Thyroid gland (tissue), 4 donors: Measurements from ENCODE around the gene PLB1. TPM values are rescaled to one million over a fixed set of nuclear protein-coding genes. Genes with fewer than 3 reads are reported as not detected.

Experiments
- DNase-seq, 2 donors: peaks; one replicate each; pipeline ENCODE4 v3.0.0-alpha.2; 2019
- H3K27ac ChIP-seq, 3 donors: fragments of 200-600 bp; sonication (generic); 1 replicate in 2 of 3; 2 replicates in 1 of 3; pipeline ENCODE4 v1.5.1; 2016 to 2019; ENCODE audit warnings: mild to moderate bottlenecking in 1 of 3, moderate library complexity in 1 of 3
- H3K27me3 ChIP-seq: fragments of 200-600 bp; sonication (generic); one replicate; pipeline ENCODE4 v1.5.1; 2019
- H3K36me3 ChIP-seq, 2 donors: fragments of 200-600 bp; sonication (generic); one replicate each; pipeline ENCODE4 v1.5.1; 2016 to 2019
- H3K4me1 ChIP-seq, 2 donors: fragments of 200-600 bp; sonication (generic); one replicate each; pipeline ENCODE4 v1.5.1; 2017 to 2019
- H3K4me3 ChIP-seq, 3 donors: fragments of 200-600 bp; sonication (generic); replicated peaks in 1 of 3; 1 replicate in 2 of 3; 2 replicates in 1 of 3; pipeline ENCODE4 v1.5.1; 2016; ENCODE audit warnings: mild to moderate bottlenecking in 1 of 3
- H3K9me3 ChIP-seq: fragments of 200-600 bp; sonication (generic); one replicate; pipeline ENCODE4 v1.5.1; 2017
- CTCF ChIP-seq, 6 experiments: fragments of 200-600 bp in 3 of 6; fragments of 450-650 bp in 3 of 6; sonication (generic) in 3 of 6; IDR thresholded peaks; one replicate each; pipeline ENCODE4 v1.5.1; 2016 to 2019; ENCODE audit warnings: antibody characterized with exemption in 6 of 6, mild to moderate bottlenecking in 2 of 6, inconsistent platforms in 1 of 6, moderate library complexity in 1 of 6
- POLR2A ChIP-seq, 2 donors: fragments of 450-650 bp; IDR thresholded peaks; one replicate each; pipeline ENCODE4 v1.6.1; 2017; ENCODE audit warnings: antibody characterized with exemption in 2 of 2, mild to moderate bottlenecking in 2 of 2, moderate library complexity in 1 of 2
- WGBS, 2 donors: methylation state at CpG; one replicate each; pipeline ENCODE4 v1.1.5; 2017; 5-methylcytosine and 5-hydroxymethylcytosine counted together
- intact Hi-C: fragments of 100-400 bp; cut with DNase I; formaldehyde crosslinking; loops from one replicate; pipeline ENCODE4 v1.15.1; 2023
- total RNA-seq, 4 donors: library from RNA; depleted of rRNA; stranded (reverse); fragments of >200 nt; gene quantifications; one replicate each; pipeline ENCODE4 v1.2.3, GENCODE V29; 2016

PLB1 gene
- total RNA-seq, 4 donors from 2014 or later = 1.2 to 3.3 (median 1.8) TPM

- no peak overlapping the region for H3K27ac ChIP-seq
- intact Hi-C loops = no loop called here
- H3K4me1 ChIP-seq = peaks cover 0 to 4% of the 10 kb centered on the region in 2 donors
- DNase-seq = no peak
- no peak for TF ChIP-seq CTCF (IDR thresholded peaks at IDR 0.05)
- no peak for TF ChIP-seq POLR2A (IDR thresholded peaks at IDR 0.05)
- WGBS, 2 donors = 78 to 91% methylated on average over 4 of the region's 4 CpGs
- no peaks in the 10 kb centered on the region for H3K27me3 ChIP-seq
- no peaks in the 10 kb centered on the region for H3K9me3 ChIP-seq
- no peaks in the 10 kb centered on the region for H3K36me3 ChIP-seq
- H3K4me3 ChIP-seq = no peak overlapping the region
Observed at GRCh38 chr2:28565033-28565432, 69.2 kb downstream of the PLB1 start.

- DNase-seq = no peak
- no peak overlapping the region for H3K27ac ChIP-seq
- intact Hi-C loops = no loop called here
- H3K36me3 ChIP-seq = no peaks in the 10 kb centered on the region
- no peak overlapping the region for H3K4me3 ChIP-seq
- peaks cover 0 to 4% of the 10 kb centered on the region in 2 donors for H3K4me1 ChIP-seq
- no peaks in the 10 kb centered on the region for H3K27me3 ChIP-seq
- H3K9me3 ChIP-seq = no peaks in the 10 kb centered on the region
- TF ChIP-seq CTCF (IDR thresholded peaks at IDR 0.05) = no peak
- no peak for TF ChIP-seq POLR2A (IDR thresholded peaks at IDR 0.05)
- WGBS, 2 donors = 71 to 78% methylated on average over 3 of the region's 3 CpGs
Observed at GRCh38 chr2:28565720-28566295, 69.9 kb downstream of the PLB1 start.

GRCh38 chr2:28566521-28567041 lies 70.7 kb downstream of the PLB1 start:
- H3K36me3 ChIP-seq = no peaks in the 10 kb centered on the region
- peak overlapping the region in 2 of 3 donors; percentile 14 to 45 for H3K27ac ChIP-seq
- no peaks in the 10 kb centered on the region for H3K27me3 ChIP-seq
- TF ChIP-seq POLR2A (IDR thresholded peaks at IDR 0.05) (no peak), CTCF (IDR thresholded peaks at IDR 0.05) (peak; percentile 96 to 100 (median 100))
- intact Hi-C loops = no loop called here
- H3K4me1 ChIP-seq = peaks cover 0 to 4% of the 10 kb centered on the region in 2 donors
- no peaks in the 10 kb centered on the region for H3K9me3 ChIP-seq
- WGBS, 2 donors = 1% methylated on average over 26 to 38 of the region's 38 CpGs
- DNase-seq = peak; percentile 77 to 84
- H3K4me3 ChIP-seq = peak overlapping the region in 1 of 3 donors; percentile 42

- no peaks in the 10 kb centered on the region for H3K36me3 ChIP-seq
- no peaks in the 10 kb centered on the region for H3K9me3 ChIP-seq
- peak overlapping the region in 2 of 3 donors; percentile 14 to 45 for H3K27ac ChIP-seq
- no peaks in the 10 kb centered on the region for H3K27me3 ChIP-seq
- TF ChIP-seq POLR2A (IDR thresholded peaks at IDR 0.05) (no peak), CTCF (IDR thresholded peaks at IDR 0.05) (peak in 1 of 6 experiments; percentile 25)
- H3K4me3 ChIP-seq = peak overlapping the region in 2 of 3 donors; percentile 42 to 43
- 2 to 3% methylated on average over 14 of the region's 14 CpGs for WGBS, 2 donors
- H3K4me1 ChIP-seq = peaks cover 0 to 4% of the 10 kb centered on the region in 2 donors
- DNase-seq = peak; percentile 16 to 22
- intact Hi-C loops = no loop called here
Observed at GRCh38 chr2:28567061-28567471, 71.2 kb downstream of the PLB1 start.

GRCh38 chr2:28568036-28568435 lies 72.2 kb downstream of the PLB1 start:
- TF ChIP-seq POLR2A (IDR thresholded peaks at IDR 0.05) (no peak), CTCF (IDR thresholded peaks at IDR 0.05) (no peak)
- DNase-seq = no peak
- WGBS, 2 donors = 85 to 90% methylated on average over 2 of the region's 2 CpGs
- Histone ChIP-seq H3K27me3 (no peaks in the 10 kb centered on the region), H3K27ac (no peak overlapping the region), H3K36me3 (no peaks in the 10 kb centered on the region), H3K9me3 (no peaks in the 10 kb centered on the region), H3K4me1 (peaks cover 0 to 4% of the 10 kb centered on the region in 2 donors), H3K4me3 (no peak overlapping the region)
- intact Hi-C loops = no loop called here
